HepG2 (cell line): ENCODE measurements around the gene NAT10. TPM values are rescaled to one million over a fixed set of nuclear protein-coding genes. Genes with fewer than 3 reads are reported as not detected.

Experiments used
- ATAC-seq: fragments of 200-7000 bp; cut with Tn5 transposase; 3 replicates; pipeline ENCODE4 v1.9.1; 2020; ENCODE audit warnings: mild to moderate bottlenecking, moderate library complexity
- BruUV-seq: library from RNA; stranded (reverse); fragments of 400-500 nt; replicated peaks from 2 replicates; lab custom pipeline; 2021; lab: Mats Ljungman, UMichigan
- CTCF ChIA-PET: fragments of 300-600 bp; formaldehyde crosslinking; extraction: SDS; loops from one replicate; lab custom pipeline; 2021; ENCODE audit warnings: low total read pairs, inconsistent platforms, low intra/inter-chr PET ratio; lab: Yijun Ruan, JAX
- POLR2A ChIA-PET: fragments of 350-600 bp; sonication (Branson Sonifier 250); formaldehyde crosslinking; loops from one replicate; lab custom pipeline; 2020; ENCODE audit warnings: antibody characterized with exemption, inconsistent platforms; lab: Yijun Ruan, JAX
- DNase-seq: peaks from one replicate; pipeline ENCODE4 v3.0.0-alpha.2; 2015; ENCODE audit warnings: low spot score
- FAIRE-seq: peaks from 3 replicates; lab custom pipeline; 2011; peaks lifted over from hg19 to GRCh38; lab: Jason Lieb, UNC
- H2AFZ ChIP-seq: one replicate; pipeline ENCODE4 v1.6.1; 2011; ENCODE audit warnings: low read length, inconsistent platforms
- H3K27ac ChIP-seq: fragments of 300-600 bp; 3 replicates; pipeline ENCODE4 v1.8.0; 2011; ENCODE audit warnings: mixed run types, mild to moderate bottlenecking, mixed read lengths, low read length, inconsistent platforms; ENCODE audit not compliant: insufficient read depth; ENCODE audit errors: extremely low read length
- H3K27me3 ChIP-seq, 2 experiments: fragments of 200-600 bp in 1 of 2; 2 replicates in 1 of 2; 3 replicates in 1 of 2; pipeline versions ENCODE4 v1.6.0 to v1.8.0; 2011; ENCODE audit warnings: low read length in 2 of 2, mild to moderate bottlenecking in 2 of 2, moderate library complexity in 2 of 2, inconsistent platforms in 1 of 2; ENCODE audit not compliant: insufficient read depth in 2 of 2, control insufficient read depth in 1 of 2
- H3K36me3 ChIP-seq, 2 experiments: fragments of 200-600 bp in 1 of 2; replicated peaks in 1 of 2; 2 replicates in 1 of 2; 3 replicates in 1 of 2; pipeline versions ENCODE4 v1.5.1 to v1.8.0; 2011; ENCODE audit warnings: low read length in 2 of 2, inconsistent platforms in 1 of 2; ENCODE audit not compliant: insufficient read depth in 2 of 2, control insufficient read depth in 1 of 2
- H3K4me1 ChIP-seq: 2 replicates; pipeline ENCODE4 v1.5.1; 2012; ENCODE audit warnings: low read length, inconsistent platforms; ENCODE audit not compliant: insufficient read depth
- H3K4me2 ChIP-seq: 2 replicates; pipeline ENCODE4 v1.6.0; 2011; ENCODE audit warnings: low read depth, low read length, inconsistent platforms
- H3K4me3 ChIP-seq, 3 experiments: fragments of 200-600 bp in 1 of 3; sonication (generic), shearing (Covaris generic) in 1 of 3; replicated peaks in 1 of 3; 2 replicates each; pipeline ENCODE4 v1.5.1; 2011 to 2016; ENCODE audit warnings: low read length in 3 of 3, inconsistent platforms in 2 of 3, low read depth in 2 of 3, mild to moderate bottlenecking in 2 of 3, control low read depth in 1 of 3, mixed read lengths in 1 of 3; ENCODE audit not compliant: insufficient read depth in 1 of 3
- H3K79me2 ChIP-seq: one replicate; pipeline ENCODE4 v1.6.1; 2011; ENCODE audit warnings: low read length, inconsistent platforms; ENCODE audit not compliant: insufficient read depth
- H3K9ac ChIP-seq: 2 replicates; pipeline ENCODE4 v1.6.0; 2011; ENCODE audit warnings: mild to moderate bottlenecking, low read depth, low read length, inconsistent platforms; ENCODE audit not compliant: insufficient read depth
- H3K9me3 ChIP-seq: 2 replicates; pipeline ENCODE4 v1.5.1; 2012; ENCODE audit warnings: mild to moderate bottlenecking, low read length
- H4K20me1 ChIP-seq: 2 replicates; pipeline ENCODE4 v1.6.0; 2011; ENCODE audit warnings: inconsistent platforms, mild to moderate bottlenecking, low read length, moderate library complexity; ENCODE audit not compliant: insufficient read depth
- BRF2 ChIP-seq: sonication (generic); formaldehyde crosslinking; IDR thresholded peaks from 2 replicates; pipeline ENCODE4 v1.8.1; 2022; ENCODE audit warnings: mild to moderate bottlenecking, missing genetic modification reagents
- ETV6 ChIP-seq: sonication (generic); formaldehyde crosslinking; conservative IDR thresholded peaks from 2 replicates; pipeline ENCODE4 v1.4.0; 2020; ENCODE audit warnings: missing genetic modification reagents
- FOXJ3 ChIP-seq: sonication (generic); formaldehyde crosslinking; IDR thresholded peaks from 2 replicates; pipeline ENCODE4 v1.4.0; 2020; ENCODE audit warnings: missing genetic modification reagents, mild to moderate bottlenecking, borderline replicate concordance
- GATA4 ChIP-seq: sonication (generic); IDR thresholded peaks from 2 replicates; pipeline ENCODE4 v1.6.1; 2016; ENCODE audit warnings: antibody characterized with exemption, low read depth, borderline replicate concordance
- KAT2B ChIP-seq: fragments of 150-350 bp; IDR thresholded peaks from 2 replicates; pipeline ENCODE4 v1.6.1; 2014; ENCODE audit warnings: low read depth, low read length, borderline replicate concordance
- MLXIP ChIP-seq: sonication (generic); formaldehyde crosslinking; IDR thresholded peaks from 2 replicates; pipeline ENCODE4 v1.9.0; 2021; ENCODE audit warnings: missing genetic modification reagents, borderline replicate concordance
- NFRKB ChIP-seq: fragments of 450-650 bp; IDR thresholded peaks from 2 replicates; pipeline ENCODE4 v1.6.1; 2017
- SALL2 ChIP-seq: sonication (generic); formaldehyde crosslinking; IDR thresholded peaks from 2 replicates; pipeline ENCODE4 v1.8.1; 2023; ENCODE audit warnings: mild to moderate bottlenecking, missing genetic modification reagents, inconsistent platforms
- SOX5 ChIP-seq: IDR thresholded peaks from 2 replicates; pipeline ENCODE4 v1.6.1; 2016; ENCODE audit warnings: borderline replicate concordance
- ZNF253 ChIP-seq: sonication (generic); formaldehyde crosslinking; IDR thresholded peaks from 2 replicates; pipeline ENCODE4 v1.8.0; 2022; ENCODE audit warnings: mild to moderate bottlenecking, missing genetic modification reagents, borderline replicate concordance
- WGBS: methylation state at CpG from one replicate; pipeline ENCODE4 v1.1.6; 2017; ENCODE audit warnings: low lambda C conversion rate; 5-methylcytosine and 5-hydroxymethylcytosine counted together
- in situ Hi-C: cut with HindIII; loops from 2 replicates; pipeline ENCODE4 v1.10.0; 2017; ENCODE audit warnings: low pct_unique_long_range_greater_than_20kb; ENCODE audit not compliant: extremely low pct_ligation_motif_present
- intact Hi-C: fragments of 100-400 bp; cut with micrococcal nuclease; formaldehyde crosslinking; loops from one replicate; pipeline ENCODE4 v1.10.0; 2022; ENCODE audit not compliant: unreplicated experiment
- polyA plus RNA-seq, 8 experiments: library from polyadenylated mRNA; depleted of rRNA in 3 of 8; stranded (reverse) in 7 of 8; unstranded in 1 of 8; fragments of >200 nt; fragmentation: Illumina TruSeq in 4 of 8; extraction: Trizol in 4 of 8; gene quantifications; 2 replicates each; pipeline versions ENCODE4 v1.2.1 to v1.2.3, GENCODE V29; 2011 to 2016; ENCODE audit warnings: low read depth in 4 of 8, missing spikeins in 1 of 8, mixed read lengths in 1 of 8; ENCODE audit not compliant: insufficient read depth in 1 of 8
- total RNA-seq, 5 experiments: library from RNA; depleted of rRNA; stranded (reverse); fragments of >200 nt; fragmentation: Illumina TruSeq; extraction: Trizol; gene quantifications; 2 replicates each; pipeline ENCODE4 v1.2.3, GENCODE V29; 2016; ENCODE audit warnings: low read depth in 1 of 5

NAT10 gene
- total and polyA plus RNA-seq, 2 of the 13 experiments (the other 11 are each of a cell fraction or from before 2014, with no cell fraction given), result 33.9 to 51.9 TPM

- DNase-seq, result no peak
- Histone ChIP-seq H3K4me2 (no peak overlapping the region), H4K20me1 (no peaks in the 10 kb centered on the region), H3K36me3 (peaks cover 48 to 94% of the 10 kb centered on the region in 2 experiments), H3K27ac (no peak overlapping the region), H3K79me2 (no peaks in the 10 kb centered on the region), H3K27me3 (no peaks in the 10 kb centered on the region), H2AFZ (no peak overlapping the region), H3K4me1 (no peaks in the 10 kb centered on the region), H3K9me3 (no peaks in the 10 kb centered on the region), H3K9ac (no peak overlapping the region), H3K4me3 (no peak overlapping the region)
- WGBS, result 92% methylated on average over 4 of the region's 8 CpGs
- BruUV-seq, result no TSS peak
- no peak for FAIRE-seq
- in situ Hi-C loops, result no loop called here
- no peak for TF ChIP-seq SALL2 (CRISPR knock-in tag)
- no peak for ATAC-seq
- intact Hi-C loops, result no loop called here
- ChIA-PET CTCF (no interaction called here), POLR2A (no interaction called here)
Observed at GRCh38 chr11:34145847-34146381, 40.5 kb downstream of the NAT10 start.

GRCh38 chr11:34146411-34146810 lies 41.0 kb downstream of the NAT10 start:
- Histone ChIP-seq H3K9ac (no peak overlapping the region), H3K9me3 (no peaks in the 10 kb centered on the region), H4K20me1 (no peaks in the 10 kb centered on the region)
- intact Hi-C loops, result no loop called here
- no peak for DNase-seq
- TF ChIP-seq SOX5 (CRISPR knock-in tag), result no peak
- no peak for TF ChIP-seq NFRKB
- no peak for TF ChIP-seq FOXJ3 (CRISPR knock-in tag)
- TF ChIP-seq BRF2, result no peak
- no peak for TF ChIP-seq ZNF253 (CRISPR knock-in tag)
- TF ChIP-seq ETV6 (CRISPR knock-in tag), result no peak
- no peak for TF ChIP-seq KAT2B
- TF ChIP-seq MLXIP (CRISPR knock-in tag), result no peak
- TF ChIP-seq GATA4, result no peak
- TF ChIP-seq, all 625 proteins: peak for 0
- BruUV-seq, result no TSS peak
- H3K4me2 ChIP-seq, result no peak overlapping the region
- FAIRE-seq, result no peak
- no peaks in the 10 kb centered on the region for H3K79me2 ChIP-seq
- no peak for ATAC-seq
- H3K4me3 ChIP-seq, result no peak overlapping the region
- no peaks in the 10 kb centered on the region for H3K27me3 ChIP-seq
- in situ Hi-C loops, result no loop called here
- CTCF ChIA-PET, result no interaction called here
- H3K36me3 ChIP-seq, result peaks cover 44 to 92% of the 10 kb centered on the region in 2 experiments
- WGBS, result 95% methylated on average over 11 of the region's 12 CpGs
- H3K27ac ChIP-seq, result no peak overlapping the region
- POLR2A ChIA-PET, result no interaction called here
- no peak overlapping the region for H2AFZ ChIP-seq
- no peaks in the 10 kb centered on the region for H3K4me1 ChIP-seq
